ENCODE measurements around the gene ARHGEF12. TPM values are rescaled to one million over a fixed set of nuclear protein-coding genes. Genes with fewer than 3 reads are reported as not detected.

The ARHGEF12 gene
- total and polyA plus RNA-seq, 10 of the 15 experiments (the other 5 are each of a cell fraction or from before 2014, with no cell fraction given) = 2.7 to 40.8 (median 20.9) TPM

GRCh38 chr11:120289426-120289825, 46.8 kb upstream of the ARHGEF12 start:
- FAIRE-seq (no peak), DNase-seq (ENCODE audit: low read depth, low spot score) (no peak), ATAC-seq (no peak)
- RAD21 ChIA-PET (ENCODE audit: unreplicated experiment) = interaction anchor here (1.6 kb wide), 1 partner anchor 41 kb away, joined by 5 read pairs; no protein-coding TSS in a partner anchor
- H3K9ac ChIP-seq (ENCODE audit: control insufficient read depth, insufficient read depth, low read length) = no peak overlapping the region
- POLR2A ChIA-PET = no interaction called here
- no peaks in the 10 kb centered on the region; the same call in 2 of the 3 replicates for H3K9me3 ChIP-seq (replicated peaks; ENCODE audit: control insufficient read depth, insufficient read depth, low read length)
- no peak overlapping the region for H3K4me2 ChIP-seq (ENCODE audit: control insufficient read depth, insufficient read depth)
- no peaks in the 10 kb centered on the region for H3K79me2 ChIP-seq (ENCODE audit: control insufficient read depth, insufficient read depth, low read length)
- CTCF ChIA-PET = interaction anchor here (0.6 to 6.0 kb wide), 5 partner anchors 11 to 62 kb away, joined by 3 to 36 read pairs (median 4); no protein-coding TSS in a partner anchor
- no peaks in the 10 kb centered on the region; a peak in 1 of 4 replicates for H3K27me3 ChIP-seq (replicated peaks in 1 of 2; ENCODE audit: control insufficient read depth in 2 of 2, insufficient read depth in 2 of 2, low read length in 1 of 2)
- H3K4me1 ChIP-seq (ENCODE audit: control insufficient read depth, insufficient read depth, low read length) = no peaks in the 10 kb centered on the region
- no TSS peak for BruUV-seq (replicated peaks)
- H3K36me3 ChIP-seq (ENCODE audit: control insufficient read depth in 2 of 2, insufficient read depth in 2 of 2, low read length in 1 of 2) = no peaks in the 10 kb centered on the region
- H4K20me1 ChIP-seq (ENCODE audit: control insufficient read depth, insufficient read depth) = no peaks in the 10 kb centered on the region
- SMC1A ChIA-PET (ENCODE audit: uncharacterized antibody, unreplicated experiment) = interaction anchor here (1.2 to 5.0 kb wide), 2 partner anchors 13 to 29 kb away, joined by 5 to 21 read pairs; no protein-coding TSS in a partner anchor
- no peak overlapping the region for H3K27ac ChIP-seq (ENCODE audit: control insufficient read depth, insufficient read depth)
- 39% methylated on average over 8 of the region's 9 CpGs for WGBS (ENCODE audit: insufficient coverage, insufficient replicate concordance, low lambda C conversion rate, missing lambda C conversion rate)
- no peak for TF ChIP-seq POLR2AphosphoS5 (IDR thresholded peaks at IDR 0.05; ENCODE audit: low read length)
- TF ChIP-seq SPI1 (IDR thresholded peaks at IDR 0.05; ENCODE audit: borderline replicate concordance, insufficient read depth, low read depth, low read length) = peak; percentile 63; the same call in 1 of the 2 replicates
- H2AFZ ChIP-seq (ENCODE audit: control insufficient read depth, low read depth, low read length) = no peak overlapping the region
- H3K4me3 ChIP-seq = no peak overlapping the region
- in situ Hi-C loops (cut with MboI) = no loop called here
- intact Hi-C loops (cut with micrococcal nuclease; ENCODE audit: unreplicated experiment) = no loop called here

GRCh38 chr11:120290956-120291355, 45.3 kb upstream of the ARHGEF12 start:
- ATAC-seq (no peak), FAIRE-seq (peak; percentile 68), DNase-seq (ENCODE audit: low read depth, low spot score) (no peak)
- SMC1A ChIA-PET (ENCODE audit: uncharacterized antibody, unreplicated experiment) = interaction anchor here (1.2 to 5.0 kb wide), 2 partner anchors 12 to 57 kb away, joined by 4 to 21 read pairs; no protein-coding TSS in a partner anchor
- no TSS peak for BruUV-seq (replicated peaks)
- Histone ChIP-seq H3K4me2 (ENCODE audit: control insufficient read depth, insufficient read depth) (no peak overlapping the region), H3K36me3 (ENCODE audit: control insufficient read depth in 2 of 2, insufficient read depth in 2 of 2, low read length in 1 of 2) (no peaks in the 10 kb centered on the region), H3K9ac (ENCODE audit: control insufficient read depth, insufficient read depth, low read length) (no peak overlapping the region), H3K9me3 (replicated peaks; ENCODE audit: control insufficient read depth, insufficient read depth, low read length) (no peaks in the 10 kb centered on the region; the same call in 2 of the 3 replicates), H2AFZ (ENCODE audit: control insufficient read depth, low read depth, low read length) (no peak overlapping the region), H3K4me1 (ENCODE audit: control insufficient read depth, insufficient read depth, low read length) (no peaks in the 10 kb centered on the region), H3K79me2 (ENCODE audit: control insufficient read depth, insufficient read depth, low read length) (no peaks in the 10 kb centered on the region), H4K20me1 (ENCODE audit: control insufficient read depth, insufficient read depth) (no peaks in the 10 kb centered on the region; the same call in 1 of the 2 replicates), H3K27ac (ENCODE audit: control insufficient read depth, insufficient read depth) (no peak overlapping the region), H3K4me3 (no peak overlapping the region), H3K27me3 (replicated peaks in 1 of 2; ENCODE audit: control insufficient read depth in 2 of 2, insufficient read depth in 2 of 2, low read length in 1 of 2) (no peaks in the 10 kb centered on the region; a peak in 1 of 4 replicates)
- CTCF ChIA-PET = interaction anchor here (2.7 to 6.0 kb wide), 2 partner anchors 12 to 56 kb away, joined by 8 to 36 read pairs; no protein-coding TSS in a partner anchor
- intact Hi-C loops (cut with micrococcal nuclease; ENCODE audit: unreplicated experiment) (no loop called here), in situ Hi-C loops (cut with MboI) (no loop called here)
- RAD21 ChIA-PET (ENCODE audit: unreplicated experiment) = no interaction called here
- TF ChIP-seq SP1 (IDR thresholded peaks at IDR 0.05; ENCODE audit: low read depth, low read length) (no peak), PML (IDR thresholded peaks at IDR 0.05; ENCODE audit: low read length) (no peak)
- POLR2A ChIA-PET = no interaction called here
- 15% methylated on average over 3 of the region's 3 CpGs for WGBS (ENCODE audit: insufficient coverage, insufficient replicate concordance, low lambda C conversion rate, missing lambda C conversion rate)
